BLaER1 (cell line): ENCODE results near the gene EIF5A.
"Not testable (repeated sequence)": the region's sequence is repeated elsewhere in the genome, so short reads cannot be mapped to it uniquely, and the experiment has no call there.

ENCODE experiments used
- H3K27ac ChIP-seq: shearing (Covaris generic); formaldehyde crosslinking; 2 replicates; pipeline ENCODE4 v1.8.1; 2022
- H3K27me3 ChIP-seq: shearing (Covaris generic); formaldehyde crosslinking; 2 replicates; pipeline ENCODE4 v1.8.1; 2022
- H3K36me3 ChIP-seq: shearing (Covaris generic); formaldehyde crosslinking; 2 replicates; pipeline ENCODE4 v1.8.1; 2022
- H3K4me1 ChIP-seq: shearing (Covaris generic); formaldehyde crosslinking; 2 replicates; pipeline ENCODE4 v1.8.1; 2022
- H3K4me2 ChIP-seq: shearing (Covaris generic); formaldehyde crosslinking; 2 replicates; pipeline ENCODE4 v1.8.1; 2022
- H3K4me3 ChIP-seq: shearing (Covaris generic); formaldehyde crosslinking; 2 replicates; pipeline ENCODE4 v1.8.1; 2022
- H3K9ac ChIP-seq: shearing (Covaris generic); formaldehyde crosslinking; 2 replicates; pipeline ENCODE4 v1.8.1; 2022
- H3K9me3 ChIP-seq: shearing (Covaris generic); formaldehyde crosslinking; 2 replicates; pipeline ENCODE4 v1.8.1; 2022
- H4K20me1 ChIP-seq: shearing (Covaris generic); formaldehyde crosslinking; 2 replicates; pipeline ENCODE4 v1.8.1; 2022
- Cebpa-rat ChIP-seq: shearing (Covaris generic); IDR thresholded peaks from 2 replicates; pipeline ENCODE4 v1.8.1; 2022

The EIF5A gene

DNA sequence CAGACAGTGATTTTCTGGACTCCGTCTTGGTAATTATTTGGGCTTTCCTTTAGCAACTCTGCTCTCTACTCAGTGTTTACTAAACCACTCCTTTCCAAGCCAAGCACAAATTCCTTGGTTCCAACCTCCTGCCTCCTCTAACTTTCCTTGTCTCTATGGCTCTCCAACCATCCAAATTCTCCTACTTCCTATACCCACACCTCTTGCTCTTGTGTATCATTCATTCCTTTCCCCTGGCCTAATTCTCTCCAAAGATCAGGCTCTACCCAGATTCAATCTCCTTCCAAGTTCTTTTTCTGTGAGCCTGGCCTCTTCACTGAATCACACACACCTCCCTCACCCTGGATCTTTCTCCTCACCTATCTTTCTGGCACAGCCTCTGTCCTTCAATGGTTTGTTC lies 20.6 kb downstream of the EIF5A start:
- no peak for TF ChIP-seq Cebpa-rat
- Histone ChIP-seq H4K20me1 (peaks cover 10% of the 10 kb centered on the region; the same call in 1 of the 2 replicates), H3K4me2 (peak overlapping the region; percentile 83), H3K27ac (peak overlapping the region; percentile 65; the same call in 1 of the 2 replicates), H3K27me3 (no peaks in the 10 kb centered on the region), H3K36me3 (peaks cover 40% of the 10 kb centered on the region), H3K4me1 (peaks cover 40% of the 10 kb centered on the region), H3K4me3 (peak overlapping the region; percentile 85; the same call in 1 of the 2 replicates), H3K9ac (peak overlapping the region; percentile 88; the same call in 1 of the 2 replicates), H3K9me3 (no peaks in the 10 kb centered on the region)

DNA sequence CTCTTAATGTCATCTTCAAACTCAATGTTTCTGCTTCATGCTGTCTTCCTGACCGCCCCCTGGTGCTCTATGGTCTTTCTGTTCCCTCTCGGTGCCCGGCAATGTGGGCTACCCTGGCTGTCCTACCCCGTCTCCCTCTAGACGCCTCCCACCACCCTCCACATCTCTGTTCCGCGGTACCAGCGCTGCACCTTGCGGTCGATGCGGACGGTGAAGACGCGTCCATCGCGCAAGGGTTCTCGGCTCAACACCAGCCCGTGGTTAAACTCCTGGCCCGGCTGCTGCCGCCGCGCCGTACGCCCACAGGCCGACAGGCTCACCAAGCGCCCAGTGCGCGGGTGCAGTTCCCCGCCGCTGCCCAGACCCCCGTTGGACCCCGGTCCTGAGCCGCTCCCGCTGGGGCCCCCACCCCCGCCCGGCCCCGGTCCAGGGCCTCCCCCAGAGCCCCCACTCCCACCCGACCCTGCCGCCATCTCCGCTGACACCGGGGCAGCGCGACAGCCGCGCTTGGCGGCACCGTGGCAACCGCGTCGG lies 21.5 kb downstream of the EIF5A start, which contains the start of gene NEURL4:
Gene NEURL4, minus strand, starts transcription at position 496 of the 534 bp plus-strand sequence. Its CDS starts 23 bp downstream, at position 473.
- peak within 1 kb of the TSS; percentile 65 for H3K27ac ChIP-seq
- no peak for TF ChIP-seq Cebpa-rat

DNA sequence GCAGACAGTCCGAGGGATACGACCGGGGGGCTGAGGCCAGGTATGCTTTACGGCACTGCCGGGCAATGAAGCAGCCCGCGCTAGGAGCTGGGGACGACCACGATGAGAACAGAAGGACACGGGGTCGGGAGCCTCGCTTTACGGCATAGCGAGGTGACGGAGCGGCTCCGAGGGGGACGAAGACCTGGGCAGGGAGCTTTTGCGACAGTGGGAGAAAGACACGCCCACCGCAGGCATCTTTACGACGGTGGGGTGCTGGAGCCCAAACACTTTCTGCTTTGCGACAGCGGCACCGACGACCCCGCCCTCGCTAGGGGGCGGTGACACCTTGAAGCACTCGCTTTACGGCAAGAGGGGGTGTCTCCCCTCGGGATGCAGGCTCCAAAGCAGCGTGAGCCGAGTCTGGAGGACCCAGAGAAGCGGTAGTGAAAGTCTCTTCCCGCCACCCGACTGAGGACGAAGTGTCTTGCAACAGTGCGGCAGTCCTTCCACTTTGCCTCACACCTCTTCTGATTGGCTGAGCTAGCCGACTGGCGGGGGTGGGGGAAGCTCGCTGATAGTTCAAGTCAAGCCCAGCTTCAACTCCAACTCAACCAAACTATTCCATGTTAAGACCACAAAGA lies 22.1 kb downstream of the EIF5A start:
- no peaks in the 10 kb centered on the region for H3K27me3 ChIP-seq
- H3K36me3 ChIP-seq, result peaks cover 25% of the 10 kb centered on the region
- peak overlapping the region; percentile 88 for H3K9ac ChIP-seq
- peaks cover 2% of the 10 kb centered on the region; the same call in 1 of the 2 replicates for H4K20me1 ChIP-seq
- H3K27ac ChIP-seq, result peak overlapping the region; percentile 65
- H3K4me2 ChIP-seq, result peak overlapping the region; percentile 85
- H3K4me1 ChIP-seq, result peaks cover 53% of the 10 kb centered on the region
- TF ChIP-seq Cebpa-rat, result no peak
- peak overlapping the region; percentile 85 for H3K4me3 ChIP-seq
- no peaks in the 10 kb centered on the region for H3K9me3 ChIP-seq

More for the DNA sequence above, 21.5 kb downstream of the EIF5A start, which contains the start of gene NEURL4:
- no peaks in the 10 kb centered on the region for H3K27me3 ChIP-seq
- H3K4me1 ChIP-seq, result peaks cover 48% of the 10 kb centered on the region
- H3K36me3 ChIP-seq, result peaks cover 31% of the 10 kb centered on the region
- H4K20me1 ChIP-seq, result peaks cover 8% of the 10 kb centered on the region; the same call in 1 of the 2 replicates
- H3K4me3 ChIP-seq, result peak within 1 kb of the TSS; percentile 85
- H3K4me2 ChIP-seq, result peak within 1 kb of the TSS; percentile 85
- peak within 1 kb of the TSS; percentile 88 for H3K9ac ChIP-seq
- H3K9me3 ChIP-seq, result no peaks in the 10 kb centered on the region

DNA sequence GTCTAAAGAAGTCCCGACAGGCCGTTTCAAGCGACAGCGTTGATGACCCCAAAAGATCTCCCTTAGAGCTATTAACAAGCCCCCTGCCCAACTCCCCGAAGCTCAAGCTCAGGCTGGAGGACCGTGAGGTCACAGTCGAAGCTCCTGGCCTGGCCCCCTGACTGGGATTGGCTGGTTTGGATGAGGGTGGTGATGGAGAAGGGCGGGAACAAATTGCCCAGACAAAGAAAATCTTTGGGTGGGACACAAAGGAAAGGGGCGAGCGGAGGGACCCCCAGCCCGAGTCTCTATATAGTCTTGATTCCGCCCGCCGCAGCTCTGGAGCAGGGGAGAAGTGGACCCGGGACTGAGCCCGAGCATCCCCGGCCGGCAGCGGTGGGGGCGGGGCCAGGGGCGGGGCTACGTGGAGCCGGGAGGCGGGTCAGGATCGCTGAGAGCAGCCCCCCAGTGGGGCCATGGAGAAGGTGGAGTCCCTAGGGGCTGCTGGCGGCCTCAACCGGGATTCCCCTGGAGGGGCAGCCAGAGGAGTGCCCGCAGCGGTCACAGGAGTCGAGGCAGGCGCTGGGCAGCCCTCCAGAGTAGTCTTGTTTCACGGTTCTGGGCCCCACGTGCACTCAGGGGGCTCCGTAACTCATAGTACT lies 22.7 kb downstream of the EIF5A start:
- Histone ChIP-seq H3K4me3 (peak overlapping the region; percentile 85), H3K9me3 (no peaks in the 10 kb centered on the region), H3K4me1 (peaks cover 60% of the 10 kb centered on the region), H3K36me3 (peaks cover 20% of the 10 kb centered on the region), H3K4me2 (peak overlapping the region; percentile 85), H3K27ac (peak overlapping the region; percentile 65), H4K20me1 (no peaks in the 10 kb centered on the region), H3K27me3 (no peaks in the 10 kb centered on the region), H3K9ac (peak overlapping the region; percentile 88)
- TF ChIP-seq Cebpa-rat, result no peak

DNA sequence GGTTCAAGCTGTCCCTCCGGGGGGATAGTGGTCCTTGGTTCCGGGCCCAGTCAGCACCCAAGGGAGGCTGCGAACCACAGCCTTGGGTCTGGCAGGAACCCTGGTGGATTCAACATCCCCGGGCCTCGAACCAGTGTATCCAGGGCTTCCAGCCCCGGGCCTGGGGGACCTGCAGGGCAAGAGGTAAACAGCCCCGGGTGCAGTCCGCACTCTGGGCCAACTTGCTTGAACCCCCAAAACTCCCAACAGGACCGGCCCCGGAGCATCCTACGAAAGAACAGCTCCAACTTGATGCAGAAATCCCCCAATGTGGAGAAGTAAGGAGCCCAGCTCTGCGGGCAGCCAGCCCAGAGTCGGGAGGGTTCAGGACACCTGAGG lies 23.2 kb downstream of the EIF5A start:
- peak overlapping the region; percentile 85 for H3K4me2 ChIP-seq
- TF ChIP-seq Cebpa-rat, result no peak
- H3K4me3 ChIP-seq, result peak overlapping the region; percentile 85
- peaks cover 14% of the 10 kb centered on the region for H3K36me3 ChIP-seq
- peak overlapping the region; percentile 65 for H3K27ac ChIP-seq
- peaks cover 65% of the 10 kb centered on the region for H3K4me1 ChIP-seq
- H4K20me1 ChIP-seq, result no peaks in the 10 kb centered on the region
- H3K9me3 ChIP-seq, result no peaks in the 10 kb centered on the region
- no peaks in the 10 kb centered on the region for H3K27me3 ChIP-seq
- H3K9ac ChIP-seq, result peak overlapping the region; percentile 88

DNA sequence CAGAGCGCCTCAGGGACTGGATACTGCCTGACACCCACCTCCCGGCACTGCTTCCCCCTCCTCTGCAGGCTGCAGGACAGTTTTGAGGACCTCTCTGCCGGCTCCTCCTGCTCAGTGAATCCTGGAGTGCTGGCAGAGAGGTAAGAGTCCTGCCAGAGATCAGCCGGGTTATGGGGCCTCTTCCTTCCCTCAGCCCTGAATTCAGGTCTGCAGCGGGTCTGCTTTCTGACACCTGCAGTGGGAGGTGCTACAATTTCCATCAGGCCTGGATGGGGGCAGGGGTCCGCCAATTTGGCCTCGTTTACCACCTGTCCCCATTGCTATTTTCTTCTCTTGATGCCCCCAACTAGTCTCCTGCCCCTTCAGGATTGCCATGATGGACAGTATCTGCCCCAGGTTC lies 24.7 kb downstream of the EIF5A start:
- H4K20me1 ChIP-seq, result no peaks in the 10 kb centered on the region
- H3K4me1 ChIP-seq, result peaks cover 80% of the 10 kb centered on the region
- TF ChIP-seq Cebpa-rat, result no peak
- H3K9ac ChIP-seq, result 0 out of 2 replicates have a peak overlapping the region, but pooled peaks have one; percentile 45
- no peak overlapping the region for H3K4me3 ChIP-seq
- no peaks in the 10 kb centered on the region for H3K27me3 ChIP-seq
- no peaks in the 10 kb centered on the region for H3K9me3 ChIP-seq
- H3K4me2 ChIP-seq, result peak overlapping the region; percentile 60
- H3K27ac ChIP-seq, result peak overlapping the region; percentile 45; the same call in 1 of the 2 replicates
- H3K36me3 ChIP-seq, result no peaks in the 10 kb centered on the region

DNA sequence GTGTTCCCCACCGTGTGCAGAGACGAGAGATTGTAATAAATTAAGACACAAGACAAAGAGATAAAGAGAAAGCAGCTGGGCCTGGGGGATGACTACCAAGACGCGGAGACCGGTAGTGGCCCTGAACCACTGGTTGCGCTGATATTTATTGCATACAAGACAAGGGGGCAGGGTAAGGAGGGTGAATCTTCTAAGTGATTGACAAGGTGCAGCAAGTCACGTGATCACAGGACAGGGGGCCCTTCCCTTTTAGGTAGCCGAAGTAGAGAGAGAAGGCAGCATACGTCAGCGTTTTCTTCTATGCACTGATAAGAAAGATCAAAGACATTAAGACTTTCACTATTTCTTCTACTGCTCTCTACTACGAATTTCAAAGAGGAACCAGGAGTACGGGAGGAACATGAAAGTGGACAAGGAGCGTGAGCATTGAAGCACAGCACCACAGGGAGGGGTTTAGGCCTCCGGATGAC lies 25.2 kb downstream of the EIF5A start:
- H3K9me3 ChIP-seq, H3K4me3 ChIP-seq, H3K36me3 ChIP-seq, H4K20me1 ChIP-seq, H3K27me3 ChIP-seq: not testable (repeated sequence)
- H3K4me1 ChIP-seq, result peaks cover 83% of the 10 kb centered on the region
- H3K9ac ChIP-seq, result 0 out of 2 replicates have a peak overlapping the region, but pooled peaks have one; percentile 45
- H3K27ac ChIP-seq, result peak overlapping the region; percentile 45; the same call in 1 of the 2 replicates
- peak overlapping the region; percentile 60 for H3K4me2 ChIP-seq

DNA sequence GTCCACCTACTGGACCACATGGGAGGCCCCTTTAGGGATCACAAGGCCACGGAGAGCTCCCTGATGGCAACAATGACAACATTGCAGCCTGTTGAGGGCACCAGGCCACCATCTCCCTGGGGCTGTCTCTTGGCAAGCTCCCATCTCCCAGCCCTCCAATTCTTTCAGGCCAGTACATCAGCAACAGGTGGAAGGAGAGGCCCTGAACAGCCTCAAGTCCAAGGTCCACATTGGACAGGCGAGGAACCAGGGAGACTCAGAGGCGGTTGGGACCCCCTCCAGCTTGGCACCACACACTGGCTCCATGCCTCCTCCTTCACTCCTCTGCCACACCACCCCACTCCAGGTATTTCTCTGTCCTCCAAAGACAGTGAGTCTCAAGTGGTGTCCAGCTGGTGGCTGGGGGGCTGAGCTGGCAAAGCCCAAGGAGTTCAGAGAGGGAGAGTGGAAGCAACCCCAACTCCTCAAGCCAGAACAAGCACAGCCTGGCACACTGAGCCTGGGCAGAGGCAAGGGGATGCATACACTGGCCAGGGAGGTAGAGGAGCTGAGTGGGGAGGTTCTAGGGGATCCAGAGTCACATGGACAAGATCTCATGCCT lies 27.6 kb downstream of the EIF5A start:
- peak overlapping the region; percentile 75; the same call in 1 of the 2 replicates for H3K9ac ChIP-seq
- no peak overlapping the region; the same call in 1 of the 2 replicates for H3K4me3 ChIP-seq
- no peak for TF ChIP-seq Cebpa-rat
- peaks cover 11% of the 10 kb centered on the region; the same call in 1 of the 2 replicates for H3K36me3 ChIP-seq
- H4K20me1 ChIP-seq, result no peaks in the 10 kb centered on the region
- no peaks in the 10 kb centered on the region for H3K9me3 ChIP-seq
- no peaks in the 10 kb centered on the region for H3K27me3 ChIP-seq
- H3K4me2 ChIP-seq, result peak overlapping the region; percentile 98
- peak overlapping the region; percentile 85 for H3K27ac ChIP-seq
- peaks cover 96% of the 10 kb centered on the region for H3K4me1 ChIP-seq

DNA sequence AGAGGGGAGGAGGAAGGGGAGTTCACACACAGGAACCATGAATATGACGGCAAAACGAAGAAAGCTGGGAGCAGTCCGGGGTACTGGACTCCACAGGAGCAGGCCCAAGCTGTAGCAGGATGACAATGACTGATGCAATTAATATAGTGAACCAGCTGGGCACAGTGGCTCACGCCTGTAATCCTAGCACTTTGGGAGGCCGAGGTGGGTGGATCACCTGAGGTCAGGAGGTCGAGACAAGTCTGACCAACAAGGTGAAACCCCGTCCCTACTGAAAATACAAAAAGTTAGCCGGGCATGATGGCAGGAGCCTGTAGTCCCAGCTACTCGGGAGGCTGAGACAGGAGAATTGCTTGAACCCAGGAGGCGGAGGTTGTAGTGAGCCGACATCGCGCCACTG lies 28.3 kb downstream of the EIF5A start:
- peaks cover 91% of the 10 kb centered on the region for H3K4me1 ChIP-seq
- peaks cover 13% of the 10 kb centered on the region; the same call in 1 of the 2 replicates for H3K36me3 ChIP-seq
- H3K27ac ChIP-seq, result peak overlapping the region; percentile 85
- H3K9me3 ChIP-seq, H4K20me1 ChIP-seq, H3K27me3 ChIP-seq: not testable (repeated sequence)
- H3K4me2 ChIP-seq, result peak overlapping the region; percentile 98
- peak overlapping the region; percentile 68 for H3K4me3 ChIP-seq
- peak overlapping the region; percentile 75; the same call in 1 of the 2 replicates for H3K9ac ChIP-seq
